PFSK-1 (cell line): ENCODE measurements around the gene CRISPLD2.

Experiments
- POLR2AphosphoS5 ChIP-seq: IDR thresholded peaks from 2 replicates; pipeline ENCODE4 v1.6.1; 2012; ENCODE audit warnings: low read depth, mild to moderate bottlenecking, control low read depth, low read length, moderate library complexity
- TAF1 ChIP-seq: IDR thresholded peaks from 2 replicates; pipeline ENCODE4 v1.6.1; 2012; ENCODE audit warnings: low read length, control low read depth, borderline replicate concordance; ENCODE audit not compliant: insufficient read depth
- TF ChIP-seq, protein P1 (sequence below), 2 experiments: IDR thresholded peaks; 2 replicates each; pipeline versions ENCODE4 v1.6.1 to v1.8.0; 2011 to 2012; ENCODE audit warnings: low read depth in 2 of 2, low read length in 2 of 2, control low read depth in 1 of 2, inconsistent platforms in 1 of 2, mild to moderate bottlenecking in 1 of 2, moderate library complexity in 1 of 2; ENCODE audit not compliant: insufficient read depth in 1 of 2

DNA sequence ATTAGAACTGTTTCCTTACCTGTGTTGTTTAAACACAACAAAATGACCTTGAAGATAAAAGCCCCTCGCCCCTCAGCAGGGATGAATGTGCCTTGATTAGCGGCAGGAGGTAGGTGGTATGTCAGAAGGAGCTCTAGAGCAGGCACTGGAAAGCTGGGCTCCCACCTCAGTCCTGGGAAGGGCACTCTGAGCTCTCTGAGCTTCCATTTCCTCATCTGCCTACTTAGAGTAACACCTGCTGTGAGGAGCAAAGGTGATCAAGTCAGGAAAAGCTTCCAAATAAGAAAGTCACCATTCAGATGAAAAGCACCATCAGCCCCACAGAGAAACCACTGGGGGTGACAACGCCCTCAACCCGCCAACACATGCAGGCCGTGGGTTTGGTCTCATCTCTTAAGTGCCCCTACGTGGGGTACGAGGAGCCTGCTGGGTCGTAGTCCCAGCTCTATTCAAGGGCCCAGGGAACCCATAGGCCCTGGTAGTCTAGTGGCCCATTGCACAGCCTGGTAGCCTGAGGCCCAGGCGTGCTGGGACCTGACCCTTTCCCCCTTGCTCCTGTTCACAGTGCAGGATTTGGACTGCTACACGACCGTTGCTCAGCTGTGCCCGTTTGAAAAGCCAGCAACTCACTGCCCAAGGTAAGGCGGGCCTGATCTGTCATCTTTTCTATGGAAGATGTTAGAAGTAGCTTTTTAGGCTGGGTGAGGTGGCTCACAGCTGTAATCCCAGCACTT is 57.3 kb downstream of the CRISPLD2 start:
- no peak for TF ChIP-seq TAF1
- no peak for TF ChIP-seq POLR2AphosphoS5
- TF ChIP-seq, protein P1, sequence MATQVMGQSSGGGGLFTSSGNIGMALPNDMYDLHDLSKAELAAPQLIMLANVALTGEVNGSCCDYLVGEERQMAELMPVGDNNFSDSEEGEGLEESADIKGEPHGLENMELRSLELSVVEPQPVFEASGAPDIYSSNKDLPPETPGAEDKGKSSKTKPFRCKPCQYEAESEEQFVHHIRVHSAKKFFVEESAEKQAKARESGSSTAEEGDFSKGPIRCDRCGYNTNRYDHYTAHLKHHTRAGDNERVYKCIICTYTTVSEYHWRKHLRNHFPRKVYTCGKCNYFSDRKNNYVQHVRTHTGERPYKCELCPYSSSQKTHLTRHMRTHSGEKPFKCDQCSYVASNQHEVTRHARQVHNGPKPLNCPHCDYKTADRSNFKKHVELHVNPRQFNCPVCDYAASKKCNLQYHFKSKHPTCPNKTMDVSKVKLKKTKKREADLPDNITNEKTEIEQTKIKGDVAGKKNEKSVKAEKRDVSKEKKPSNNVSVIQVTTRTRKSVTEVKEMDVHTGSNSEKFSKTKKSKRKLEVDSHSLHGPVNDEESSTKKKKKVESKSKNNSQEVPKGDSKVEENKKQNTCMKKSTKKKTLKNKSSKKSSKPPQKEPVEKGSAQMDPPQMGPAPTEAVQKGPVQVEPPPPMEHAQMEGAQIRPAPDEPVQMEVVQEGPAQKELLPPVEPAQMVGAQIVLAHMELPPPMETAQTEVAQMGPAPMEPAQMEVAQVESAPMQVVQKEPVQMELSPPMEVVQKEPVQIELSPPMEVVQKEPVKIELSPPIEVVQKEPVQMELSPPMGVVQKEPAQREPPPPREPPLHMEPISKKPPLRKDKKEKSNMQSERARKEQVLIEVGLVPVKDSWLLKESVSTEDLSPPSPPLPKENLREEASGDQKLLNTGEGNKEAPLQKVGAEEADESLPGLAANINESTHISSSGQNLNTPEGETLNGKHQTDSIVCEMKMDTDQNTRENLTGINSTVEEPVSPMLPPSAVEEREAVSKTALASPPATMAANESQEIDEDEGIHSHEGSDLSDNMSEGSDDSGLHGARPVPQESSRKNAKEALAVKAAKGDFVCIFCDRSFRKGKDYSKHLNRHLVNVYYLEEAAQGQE (IDR thresholded peaks at IDR 0.05; ENCODE audit: insufficient read depth in 1 of 2, low read depth in 2 of 2, low read length in 2 of 2): no peak
